Measurements from ENCODE around the gene EHMT2. TPM values are rescaled to one million over a fixed set of nuclear protein-coding genes. Genes with fewer than 3 reads are reported as not detected.

Gene EHMT2
- total and polyA plus RNA-seq, 2 of the 8 experiments (the other 6 are each of a cell fraction or from before 2014, with no cell fraction given) = 125 to 177 TPM

GRCh38 chr6:31927242-31927862 lies 29.9 kb upstream of the EHMT2 start, which contains the start of gene C2:
Gene C2 (plus strand): TSS chr6:31927717. CDS start chr6:31927753, 36 bp downstream.
- no peak for FAIRE-seq
- H3K9ac ChIP-seq (replicated peaks in 1 of 4; ENCODE audit: extremely low read depth in 1 of 4, low read depth in 3 of 4, low read length in 3 of 4) = no peak within 1 kb of the TSS
- no peak within 1 kb of the TSS for H2BK20ac ChIP-seq (ENCODE audit: low read length)
- H3K18ac ChIP-seq (ENCODE audit: extremely low read depth, low read length) = no peak within 1 kb of the TSS
- peak within 1 kb of the TSS; percentile 22 for H4K91ac ChIP-seq (replicated peaks; ENCODE audit: insufficient read length, low read length)
- H2AK5ac ChIP-seq (ENCODE audit: low read depth, low read length) = no peak within 1 kb of the TSS
- no peaks in the 10 kb centered on the region for H3K79me1 ChIP-seq (ENCODE audit: low read depth, low read length)
- H2BK5ac ChIP-seq (ENCODE audit: low read depth, low read length) = no peak within 1 kb of the TSS
- H4K5ac ChIP-seq (ENCODE audit: insufficient read length, low read depth, low read length) = no peak within 1 kb of the TSS
- H3K27me3 ChIP-seq (replicated peaks in 1 of 4; ENCODE audit: control insufficient read depth in 3 of 4, extremely low read depth in 1 of 4, insufficient read depth in 3 of 4, low read length in 3 of 4) = no peaks in the 10 kb centered on the region
- no peaks in the 10 kb centered on the region for H3K23me2 ChIP-seq (ENCODE audit: low read depth, low read length)
- H3K9me3 ChIP-seq (ENCODE audit: insufficient read depth in 2 of 2, low read depth in 1 of 2, low read length in 1 of 2) = no peaks in the 10 kb centered on the region
- H3K4me1 ChIP-seq (replicated peaks in 1 of 4; ENCODE audit: control insufficient read depth in 3 of 4, insufficient read depth in 4 of 4, low read length in 3 of 4) = no peaks in the 10 kb centered on the region
- H3K27ac ChIP-seq (ENCODE audit: low read depth, low read length) = no peak within 1 kb of the TSS
- no peak within 1 kb of the TSS for H3K4me3 ChIP-seq (ENCODE audit: extremely low read depth in 1 of 4, insufficient read depth in 2 of 4, low read depth in 3 of 4, low read length in 4 of 4)
- 83% methylated on average over 11 of the region's 11 CpGs; no CpG with 5 or more reads in 1 of the 2 experiments for WGBS, 2 experiments (ENCODE audit: extremely low coverage in 1 of 2, insufficient coverage in 1 of 2, insufficient read length in 1 of 2, insufficient replicate concordance in 2 of 2, low coverage in 1 of 2, low lambda C conversion rate in 2 of 2, missing lambda C conversion rate in 1 of 2)
- H3K14ac ChIP-seq (ENCODE audit: insufficient read length) = no peak within 1 kb of the TSS
- no peaks in the 10 kb centered on the region for H3K79me2 ChIP-seq (ENCODE audit: control insufficient read depth in 1 of 2, insufficient read depth in 2 of 2, low read length in 2 of 2)
- POLR2A ChIA-PET (ENCODE audit: partially characterized antibody) = interaction anchor here (1.4 kb wide), 1 partner anchor 23 kb away, joined by 4 read pairs; no protein-coding TSS in a partner anchor
- H4K20me1 ChIP-seq (replicated peaks in 1 of 2; ENCODE audit: control insufficient read depth in 1 of 2, insufficient read depth in 2 of 2, low read length in 2 of 2) = no peaks in the 10 kb centered on the region
- H4K8ac ChIP-seq (ENCODE audit: extremely low read depth, insufficient read depth, low read length) = no peak within 1 kb of the TSS
- TF ChIP-seq SRF (IDR thresholded peaks at IDR 0.05; ENCODE audit: low read depth, low read length) (no peak), JUN (IDR thresholded peaks at IDR 0.05; ENCODE audit: low read depth, low read length) (no peak), MAFK (IDR thresholded peaks at IDR 0.05; ENCODE audit: low read depth, low read length) (no peak), KDM1A (IDR thresholded peaks at IDR 0.05; ENCODE audit: borderline replicate concordance, low read length) (no peak), RFX5 (IDR thresholded peaks at IDR 0.05; ENCODE audit: borderline replicate concordance, low read depth, low read length) (no peak), EGR1 (IDR thresholded peaks at IDR 0.05; ENCODE audit: borderline replicate concordance, low read depth, low read length) (no peak), RBBP5 (IDR thresholded peaks at IDR 0.05; ENCODE audit: borderline replicate concordance, low read depth, low read length) (no peak), CEBPB (IDR thresholded peaks at IDR 0.05; ENCODE audit: low read depth, low read length) (no peak), ZNF274 (IDR thresholded peaks at IDR 0.05; ENCODE audit: borderline replicate concordance, extremely low read depth, low read length) (no peak), NANOG (IDR thresholded peaks at IDR 0.05; ENCODE audit: insufficient read depth, low read depth, low read length, poor library complexity, severe bottlenecking) (no peak), POLR2AphosphoS5 (IDR thresholded peaks at IDR 0.05; ENCODE audit: low read depth, low read length) (no peak)
- DNase-seq (ENCODE audit: low read depth in 1 of 2, low spot score in 2 of 2) = no peak
- H3K4me2 ChIP-seq (ENCODE audit: insufficient read depth in 1 of 2, low read depth in 2 of 2, low read length in 2 of 2) = no peak within 1 kb of the TSS
- H3K56ac ChIP-seq (replicated peaks; ENCODE audit: insufficient read length, low read depth, low read length) = no peak within 1 kb of the TSS
- H2BK120ac ChIP-seq (replicated peaks; ENCODE audit: low read depth, low read length) = no peak within 1 kb of the TSS
- no peak within 1 kb of the TSS for H3K23ac ChIP-seq (ENCODE audit: insufficient read length)
- H2BK12ac ChIP-seq (ENCODE audit: low read depth, low read length) = no peak within 1 kb of the TSS
- H2BK15ac ChIP-seq (ENCODE audit: low read length) = no peak within 1 kb of the TSS
- H2AFZ ChIP-seq (ENCODE audit: low read length) = peak within 1 kb of the TSS; percentile 84; the same call in 1 of the 2 replicates
- no peak within 1 kb of the TSS for H3K4ac ChIP-seq (replicated peaks; ENCODE audit: insufficient read length, low read depth, low read length)
- H3K36me3 ChIP-seq (ENCODE audit: control insufficient read depth in 2 of 4, insufficient read depth in 4 of 4, low read length in 3 of 4) = no peaks in the 10 kb centered on the region
- CTCF ChIA-PET (ENCODE audit: partially characterized antibody) = no interaction called here

Data from H1 (cell line).